Activated CD8-positive, alpha-beta memory T cell treated with anti-CD3 and anti-CD28 coated beads for 48 hours (primary cell): ENCODE data around the gene SERPINB1.
"Not testable (repeated sequence)": the region's sequence is repeated elsewhere in the genome, so short reads cannot be mapped to it uniquely, and the experiment has no call there.

Source experiments
- DNase-seq, 3 experiments: peaks; one replicate each; pipeline ENCODE4 v3.0.0-alpha.2; 2020; ENCODE audit warnings: low read depth in 2 of 3, low spot score in 2 of 3

The SERPINB1 gene

GRCh38 chr6:2818593-2818992, 23.1 kb downstream of the SERPINB1 start:
- DNase-seq: no peak

GRCh38 chr6:2817903-2818443, 23.7 kb downstream of the SERPINB1 start:
- DNase-seq: no peak

- no peak for DNase-seq
Observed at GRCh38 chr6:2816158-2816557, 25.5 kb downstream of the SERPINB1 start.

- no peak for DNase-seq
Observed at GRCh38 chr6:2812695-2813094, 29.0 kb downstream of the SERPINB1 start.

GRCh38 chr6:2810092-2810671, 31.5 kb downstream of the SERPINB1 start:
- no peak for DNase-seq

- DNase-seq: no peak
Observed at GRCh38 chr6:2809015-2809414, 32.6 kb downstream of the SERPINB1 start.

- DNase-seq: no peak
Observed at GRCh38 chr6:2807342-2808090, 34.1 kb downstream of the SERPINB1 start.

GRCh38 chr6:2806644-2807043, 35.0 kb downstream of the SERPINB1 start:
- DNase-seq: no peak

- no peak for DNase-seq
Observed at GRCh38 chr6:2805031-2805430, 36.6 kb downstream of the SERPINB1 start.

- DNase-seq: no peak
Observed at GRCh38 chr6:2804516-2804915, 37.1 kb downstream of the SERPINB1 start.

- no peak for DNase-seq
Observed at GRCh38 chr6:2803731-2804429, 37.8 kb downstream of the SERPINB1 start.

- DNase-seq: no peak
Observed at GRCh38 chr6:2802521-2803060, 39.1 kb downstream of the SERPINB1 start.

GRCh38 chr6:2801687-2802086, 40.0 kb downstream of the SERPINB1 start:
- DNase-seq: not testable (repeated sequence)

- no peak for DNase-seq
Observed at GRCh38 chr6:2800552-2801316, 40.9 kb downstream of the SERPINB1 start.

- no peak for DNase-seq
Observed at GRCh38 chr6:2799936-2800527, 41.6 kb downstream of the SERPINB1 start.

GRCh38 chr6:2798586-2799134, 43.0 kb downstream of the SERPINB1 start:
- no peak for DNase-seq

GRCh38 chr6:2797564-2798031, 44.1 kb downstream of the SERPINB1 start:
- no peak for DNase-seq

GRCh38 chr6:2796861-2797260, 44.8 kb downstream of the SERPINB1 start:
- no peak for DNase-seq

- DNase-seq: no peak
Observed at GRCh38 chr6:2795956-2796355, 45.7 kb downstream of the SERPINB1 start.

GRCh38 chr6:2795162-2795561, 46.5 kb downstream of the SERPINB1 start:
- DNase-seq: no peak
